Mesothelial cell of epicardium (in vitro differentiated cells): Measurements from ENCODE around the gene CNTFR. TPM values are rescaled to one million over a fixed set of nuclear protein-coding genes. Genes with fewer than 3 reads are reported as not detected.
A peak's percentile ranks its signal among the peaks of the same experiment; 100 is the strongest.

Experiments used
- DNase-seq, 2 experiments: peaks; one replicate each; pipeline ENCODE4 v3.0.0; 2021; ENCODE audit warnings: low spot score in 2 of 2; ENCODE audit not compliant: unreplicated experiment in 2 of 2
- H3K27ac Mint-ChIP-seq: 2 replicates; pipeline ENCODE4 v1.8.0; 2021; ENCODE audit warnings: mixed read lengths
- H3K27me3 Mint-ChIP-seq: 2 replicates; pipeline ENCODE4 v1.8.0; 2021; ENCODE audit warnings: low read depth, mixed read lengths
- H3K36me3 Mint-ChIP-seq: 2 replicates; pipeline ENCODE4 v1.8.0; 2021; ENCODE audit warnings: mixed read lengths
- H3K4me1 Mint-ChIP-seq: 2 replicates; pipeline ENCODE4 v1.8.0; 2021; ENCODE audit warnings: mixed read lengths
- H3K4me3 Mint-ChIP-seq: 2 replicates; pipeline ENCODE4 v1.8.0; 2021; ENCODE audit warnings: mild to moderate bottlenecking, moderate library complexity, mixed read lengths
- H3K9me3 Mint-ChIP-seq: 2 replicates; pipeline ENCODE4 v1.8.0; 2021; ENCODE audit warnings: mixed read lengths
- CTCF ChIP-seq: fragments of 200-600 bp; sonication (generic); IDR thresholded peaks from one replicate; pipeline ENCODE4 v1.5.0; 2021; ENCODE audit warnings: antibody characterized with exemption; ENCODE audit not compliant: unreplicated experiment
- total RNA-seq: library from RNA; stranded (reverse); gene quantifications from 3 replicates; pipeline ENCODE4 v1.2.1, GENCODE V29; 2021

CNTFR gene
- total RNA-seq, 1 donor from 2014 or later = 28.9 TPM

GRCh38 chr9:34577400-34578240 lies 11.9 kb downstream of the CNTFR start:
- TF ChIP-seq CTCF = no peak
- no peaks in the 10 kb centered on the region for H3K36me3 Mint-ChIP-seq
- no peak for DNase-seq
- H3K27ac Mint-ChIP-seq = peak overlapping the region; percentile 89
- H3K4me3 Mint-ChIP-seq = peak overlapping the region; percentile 68
- H3K4me1 Mint-ChIP-seq = peaks cover 47% of the 10 kb centered on the region
- peaks cover 69% of the 10 kb centered on the region for H3K27me3 Mint-ChIP-seq
- no peaks in the 10 kb centered on the region for H3K9me3 Mint-ChIP-seq

GRCh38 chr9:34576597-34577399 lies 12.7 kb downstream of the CNTFR start:
- no peak for TF ChIP-seq CTCF
- peaks cover 62% of the 10 kb centered on the region for H3K27me3 Mint-ChIP-seq
- peak overlapping the region; percentile 89 for H3K27ac Mint-ChIP-seq
- no peaks in the 10 kb centered on the region for H3K36me3 Mint-ChIP-seq
- H3K4me1 Mint-ChIP-seq = peaks cover 44% of the 10 kb centered on the region
- DNase-seq = no peak
- no peaks in the 10 kb centered on the region for H3K9me3 Mint-ChIP-seq
- peak overlapping the region; percentile 68 for H3K4me3 Mint-ChIP-seq

- Mint-ChIP-seq H3K27me3 (peaks cover 57% of the 10 kb centered on the region), H3K4me1 (peaks cover 51% of the 10 kb centered on the region), H3K27ac (peak overlapping the region; percentile 44), H3K36me3 (no peaks in the 10 kb centered on the region), H3K9me3 (no peaks in the 10 kb centered on the region), H3K4me3 (peak overlapping the region; percentile 4)
- no peak for DNase-seq
- TF ChIP-seq CTCF = no peak
Observed at GRCh38 chr9:34575862-34576596, 13.5 kb downstream of the CNTFR start.

- no peak overlapping the region for H3K4me3 Mint-ChIP-seq
- DNase-seq = no peak
- no peak for TF ChIP-seq CTCF
- no peaks in the 10 kb centered on the region for H3K36me3 Mint-ChIP-seq
- H3K27me3 Mint-ChIP-seq = peaks cover 49% of the 10 kb centered on the region
- H3K9me3 Mint-ChIP-seq = no peaks in the 10 kb centered on the region
- peaks cover 51% of the 10 kb centered on the region for H3K4me1 Mint-ChIP-seq
- H3K27ac Mint-ChIP-seq = no peak overlapping the region
Observed at GRCh38 chr9:34575241-34575640, 14.3 kb downstream of the CNTFR start.

- H3K4me1 Mint-ChIP-seq = peaks cover 52% of the 10 kb centered on the region
- peaks cover 47% of the 10 kb centered on the region for H3K27me3 Mint-ChIP-seq
- no peak for DNase-seq
- no peaks in the 10 kb centered on the region for H3K36me3 Mint-ChIP-seq
- H3K9me3 Mint-ChIP-seq = no peaks in the 10 kb centered on the region
- TF ChIP-seq CTCF = no peak
- no peak overlapping the region for H3K27ac Mint-ChIP-seq
- H3K4me3 Mint-ChIP-seq = no peak overlapping the region
Observed at GRCh38 chr9:34574571-34574970, 15.0 kb downstream of the CNTFR start.
